HUES48 (cell line): ENCODE data around the gene TNFAIP8.

Experiments
- H3K27ac ChIP-seq: one replicate; pipeline ENCODE4 v1.7.0; 2013; ENCODE audit warnings: low read depth, low read length, inconsistent platforms
- H3K27me3 ChIP-seq: 2 replicates; pipeline ENCODE4 v1.6.1; 2013; ENCODE audit warnings: mild to moderate bottlenecking, low read length; ENCODE audit not compliant: control insufficient read depth, insufficient read depth
- H3K36me3 ChIP-seq: 2 replicates; pipeline ENCODE4 v1.6.1; 2013; ENCODE audit warnings: low read length; ENCODE audit not compliant: control insufficient read depth, insufficient read depth
- H3K4me1 ChIP-seq: 2 replicates; pipeline ENCODE4 v1.6.1; 2013; ENCODE audit warnings: mild to moderate bottlenecking, low read length; ENCODE audit not compliant: control insufficient read depth, insufficient read depth
- H3K4me3 ChIP-seq: 2 replicates; pipeline ENCODE4 v1.5.1; 2013; ENCODE audit warnings: mild to moderate bottlenecking, low read depth, low read length
- H3K9ac ChIP-seq: 2 replicates; pipeline ENCODE4 v1.6.1; 2013; ENCODE audit warnings: mild to moderate bottlenecking, low read depth, low read length, moderate library complexity
- H3K9me3 ChIP-seq: 2 replicates; pipeline ENCODE4 v1.6.1; 2013; ENCODE audit warnings: low read length; ENCODE audit not compliant: control insufficient read depth, insufficient read depth

The TNFAIP8 gene

GRCh38 chr5:119373449-119373858, 17.6 kb downstream of the TNFAIP8 start:
- Histone ChIP-seq H3K4me3 (no peak overlapping the region), H3K9ac (no peak overlapping the region), H3K9me3 (no peaks in the 10 kb centered on the region), H3K4me1 (peaks cover 17% of the 10 kb centered on the region), H3K27me3 (no peaks in the 10 kb centered on the region), H3K36me3 (no peaks in the 10 kb centered on the region), H3K27ac (no peak overlapping the region)

GRCh38 chr5:119374901-119375300, 19.1 kb downstream of the TNFAIP8 start:
- no peaks in the 10 kb centered on the region for H3K36me3 ChIP-seq
- H3K4me1 ChIP-seq, result peaks cover 13% of the 10 kb centered on the region
- no peaks in the 10 kb centered on the region for H3K27me3 ChIP-seq
- no peak overlapping the region for H3K4me3 ChIP-seq
- no peak overlapping the region for H3K9ac ChIP-seq
- H3K27ac ChIP-seq, result no peak overlapping the region
- no peaks in the 10 kb centered on the region for H3K9me3 ChIP-seq

DNA sequence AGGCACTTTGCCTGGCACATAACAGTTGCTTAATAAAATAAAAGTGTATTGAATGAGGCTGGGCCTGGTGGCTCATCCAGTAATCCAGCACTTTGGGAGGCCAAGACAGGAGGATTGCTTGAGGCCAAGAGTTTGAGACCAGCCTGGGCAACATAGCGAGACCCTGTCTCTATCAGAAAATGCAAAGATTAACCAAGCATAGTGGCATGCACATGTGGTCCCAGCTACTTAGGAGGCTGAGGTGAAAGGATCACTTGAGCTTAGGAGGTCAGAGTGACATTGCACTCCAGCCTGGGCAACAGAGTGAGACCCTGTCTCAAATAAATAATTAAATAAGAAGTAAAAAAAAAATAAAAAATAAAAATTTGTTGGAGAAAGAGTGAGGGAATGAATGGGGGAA, 21.2 kb downstream of the TNFAIP8 start:
- H3K4me1 ChIP-seq, result peaks cover 9% of the 10 kb centered on the region
- no peaks in the 10 kb centered on the region for H3K9me3 ChIP-seq
- no peaks in the 10 kb centered on the region for H3K36me3 ChIP-seq
- no peak overlapping the region for H3K4me3 ChIP-seq
- H3K27ac ChIP-seq, result no peak overlapping the region
- no peaks in the 10 kb centered on the region for H3K27me3 ChIP-seq
- H3K9ac ChIP-seq, result no peak overlapping the region

DNA sequence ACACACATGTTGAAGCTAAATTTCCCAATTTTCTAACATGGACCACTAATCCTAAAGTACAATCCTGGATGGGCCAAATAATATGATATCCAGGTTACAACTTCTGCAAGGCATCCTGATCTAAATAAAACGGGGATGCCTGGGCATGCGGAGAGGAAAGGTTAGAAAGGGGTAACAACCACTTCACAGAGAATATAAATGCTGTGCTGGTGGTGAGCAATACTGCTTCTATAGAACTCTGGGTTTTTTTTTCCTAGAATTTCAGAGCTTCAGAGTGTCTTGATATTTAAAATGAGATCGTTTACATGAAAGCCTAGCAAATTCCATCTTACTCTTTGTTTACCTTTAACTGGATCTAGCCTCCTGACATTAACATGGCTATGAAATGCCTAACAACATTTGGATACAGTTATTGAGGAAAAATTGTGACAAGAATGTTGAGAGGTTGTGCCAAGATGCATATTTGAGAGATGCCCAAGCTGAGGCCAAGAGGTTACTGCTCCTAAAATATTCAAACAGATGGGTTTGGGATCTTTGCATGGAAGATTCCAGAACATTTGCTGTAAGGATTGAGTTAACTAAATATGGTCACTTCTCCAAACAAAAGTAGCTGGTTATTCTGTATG, 22.4 kb downstream of the TNFAIP8 start:
- H3K27me3 ChIP-seq, result no peaks in the 10 kb centered on the region
- no peaks in the 10 kb centered on the region for H3K36me3 ChIP-seq
- no peak overlapping the region for H3K9ac ChIP-seq
- H3K9me3 ChIP-seq, result no peaks in the 10 kb centered on the region
- H3K27ac ChIP-seq, result no peak overlapping the region
- H3K4me3 ChIP-seq, result no peak overlapping the region
- H3K4me1 ChIP-seq, result peaks cover 9% of the 10 kb centered on the region

DNA sequence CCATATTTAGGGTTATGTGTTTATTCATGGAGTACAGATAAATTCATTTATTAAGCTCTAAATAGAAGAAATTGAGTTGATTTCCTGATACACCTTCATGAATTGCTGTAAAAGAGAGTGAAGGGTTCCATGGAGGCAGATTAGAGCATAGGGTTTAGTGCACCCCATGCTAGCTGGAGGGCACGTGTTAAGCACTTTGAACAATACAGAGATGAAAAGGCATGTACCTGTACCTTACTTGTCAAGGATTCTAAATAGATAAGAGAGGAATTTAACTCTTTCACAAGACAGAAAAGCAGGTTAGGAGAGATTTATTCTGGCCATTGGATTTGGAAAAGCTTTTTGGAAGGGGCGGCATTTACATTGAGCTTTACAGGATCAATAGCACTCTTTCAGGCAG, 23.3 kb downstream of the TNFAIP8 start:
- no peaks in the 10 kb centered on the region for H3K9me3 ChIP-seq
- H3K4me3 ChIP-seq, result no peak overlapping the region
- no peaks in the 10 kb centered on the region for H3K36me3 ChIP-seq
- H3K9ac ChIP-seq, result no peak overlapping the region
- H3K27ac ChIP-seq, result no peak overlapping the region
- H3K27me3 ChIP-seq, result no peaks in the 10 kb centered on the region
- peaks cover 9% of the 10 kb centered on the region for H3K4me1 ChIP-seq

GRCh38 chr5:119379942-119380547, 24.2 kb downstream of the TNFAIP8 start:
- Histone ChIP-seq H3K4me3 (no peak overlapping the region), H3K4me1 (peaks cover 9% of the 10 kb centered on the region), H3K9me3 (no peaks in the 10 kb centered on the region), H3K9ac (no peak overlapping the region), H3K36me3 (no peaks in the 10 kb centered on the region), H3K27ac (no peak overlapping the region), H3K27me3 (no peaks in the 10 kb centered on the region)

DNA sequence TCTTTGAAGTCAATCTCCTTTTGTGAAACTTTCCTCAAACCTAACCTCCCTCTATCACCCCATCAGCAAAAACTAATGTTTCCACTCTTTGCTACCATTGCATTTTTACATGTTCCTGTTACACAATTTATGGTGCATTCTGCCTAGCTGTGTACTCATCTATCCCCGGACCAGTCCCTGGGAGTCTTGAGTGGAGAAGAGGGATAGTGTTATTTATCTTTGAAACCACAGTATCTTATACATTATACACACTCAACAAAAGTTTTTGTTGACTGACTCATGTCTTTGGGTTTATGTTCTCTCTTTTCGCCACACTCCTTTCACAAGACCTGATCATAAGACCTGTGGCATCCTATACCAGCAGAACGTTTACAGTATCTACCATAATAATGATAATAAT, 26.4 kb downstream of the TNFAIP8 start:
- Histone ChIP-seq H3K4me1 (peaks cover 15% of the 10 kb centered on the region), H3K27ac (no peak overlapping the region)

GRCh38 chr5:119383008-119383407, 27.2 kb downstream of the TNFAIP8 start:
- no peak overlapping the region for H3K4me3 ChIP-seq
- H3K27me3 ChIP-seq, result no peaks in the 10 kb centered on the region
- H3K9me3 ChIP-seq, result no peaks in the 10 kb centered on the region
- peaks cover 12% of the 10 kb centered on the region for H3K4me1 ChIP-seq
- no peaks in the 10 kb centered on the region for H3K36me3 ChIP-seq
- no peak overlapping the region for H3K27ac ChIP-seq
- no peak overlapping the region for H3K9ac ChIP-seq

More for the DNA sequence above, 26.4 kb downstream of the TNFAIP8 start:
- Histone ChIP-seq H3K4me3 (no peak overlapping the region), H3K9ac (no peak overlapping the region), H3K36me3 (no peaks in the 10 kb centered on the region), H3K9me3 (no peaks in the 10 kb centered on the region), H3K27me3 (no peaks in the 10 kb centered on the region)

DNA sequence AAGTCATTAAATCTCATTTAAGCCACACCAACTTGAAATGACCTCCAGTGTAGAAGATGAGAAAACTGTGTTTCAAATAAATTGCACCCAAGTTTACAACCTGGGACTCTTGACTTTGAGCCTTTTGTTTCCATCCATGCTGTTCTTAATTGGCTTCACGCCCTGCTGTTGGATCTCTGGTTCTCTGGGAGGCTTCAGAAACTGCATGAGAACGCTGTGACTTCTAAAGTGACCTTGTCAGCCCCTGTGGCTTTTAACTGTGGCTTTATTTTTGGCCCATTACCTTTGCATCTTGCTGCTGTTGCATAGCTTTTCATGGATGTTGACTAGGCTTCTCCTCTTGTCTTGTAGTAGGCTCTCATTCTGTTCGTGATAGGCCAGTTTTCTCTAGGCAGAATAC, 29.3 kb downstream of the TNFAIP8 start:
- peaks cover 16% of the 10 kb centered on the region for H3K4me1 ChIP-seq
- H3K36me3 ChIP-seq, result no peaks in the 10 kb centered on the region
- H3K9me3 ChIP-seq, result no peaks in the 10 kb centered on the region
- H3K4me3 ChIP-seq, result no peak overlapping the region
- no peaks in the 10 kb centered on the region for H3K27me3 ChIP-seq
- no peak overlapping the region for H3K27ac ChIP-seq
- no peak overlapping the region for H3K9ac ChIP-seq

GRCh38 chr5:119385536-119386128, 29.8 kb downstream of the TNFAIP8 start:
- H3K4me3 ChIP-seq, result no peak overlapping the region
- H3K36me3 ChIP-seq, result no peaks in the 10 kb centered on the region
- H3K27me3 ChIP-seq, result no peaks in the 10 kb centered on the region
- H3K9ac ChIP-seq, result no peak overlapping the region
- H3K27ac ChIP-seq, result no peak overlapping the region
- H3K9me3 ChIP-seq, result no peaks in the 10 kb centered on the region
- H3K4me1 ChIP-seq, result peaks cover 16% of the 10 kb centered on the region

DNA sequence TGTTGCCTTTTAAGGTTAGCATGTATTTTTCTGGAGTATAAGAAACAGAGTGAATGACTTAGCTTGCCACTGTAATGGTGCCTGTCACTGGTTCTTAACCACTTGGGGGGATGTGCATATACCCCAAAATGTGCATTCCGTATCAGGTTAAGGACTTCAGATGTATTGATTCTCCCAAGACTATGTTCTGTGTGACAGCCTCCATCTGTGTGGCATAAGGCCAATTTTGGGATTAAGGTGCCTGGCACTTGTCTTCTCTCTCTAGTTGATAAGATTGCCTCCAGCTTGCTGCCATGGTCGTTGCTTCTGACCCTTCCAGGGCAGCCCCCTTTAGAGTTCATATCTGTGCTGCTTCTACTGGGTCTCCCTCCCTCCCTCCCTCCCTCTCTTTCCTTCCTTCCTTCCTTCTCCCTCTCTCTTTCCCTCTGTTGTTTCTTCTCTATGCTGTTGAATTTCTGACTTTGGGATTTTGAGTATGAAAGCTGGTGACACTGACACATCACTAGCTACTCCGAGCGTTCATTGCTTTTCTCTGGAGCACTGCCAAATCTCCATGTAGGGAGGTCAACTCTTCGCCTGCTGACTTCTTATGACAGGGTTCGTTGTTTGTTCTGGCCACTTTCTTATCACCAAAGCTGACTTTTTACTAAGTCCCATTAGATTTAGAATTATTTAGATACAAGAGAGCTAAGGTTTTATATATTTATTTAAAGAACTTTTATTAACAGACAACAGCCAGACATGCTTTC, 31.0 kb downstream of the TNFAIP8 start:
- peaks cover 16% of the 10 kb centered on the region for H3K4me1 ChIP-seq
- H3K9ac ChIP-seq, result no peak overlapping the region
- no peak overlapping the region for H3K4me3 ChIP-seq
- no peaks in the 10 kb centered on the region for H3K9me3 ChIP-seq
- H3K27me3 ChIP-seq, result no peaks in the 10 kb centered on the region
- no peak overlapping the region for H3K27ac ChIP-seq
- H3K36me3 ChIP-seq, result no peaks in the 10 kb centered on the region
